ENCODE measurements around the gene CPT1B.
A peak's percentile ranks its signal among the peaks of the same experiment; 100 is the strongest.

CPT1B gene

GRCh38 chr22:50569896-50570535, 8.2 kb downstream of the CPT1B start:
- no peak for DNase-seq (ENCODE audit: low spot score)

GRCh38 chr22:50569041-50569459, 9.2 kb downstream of the CPT1B start:
- no peak for DNase-seq (ENCODE audit: low spot score)

DNA sequence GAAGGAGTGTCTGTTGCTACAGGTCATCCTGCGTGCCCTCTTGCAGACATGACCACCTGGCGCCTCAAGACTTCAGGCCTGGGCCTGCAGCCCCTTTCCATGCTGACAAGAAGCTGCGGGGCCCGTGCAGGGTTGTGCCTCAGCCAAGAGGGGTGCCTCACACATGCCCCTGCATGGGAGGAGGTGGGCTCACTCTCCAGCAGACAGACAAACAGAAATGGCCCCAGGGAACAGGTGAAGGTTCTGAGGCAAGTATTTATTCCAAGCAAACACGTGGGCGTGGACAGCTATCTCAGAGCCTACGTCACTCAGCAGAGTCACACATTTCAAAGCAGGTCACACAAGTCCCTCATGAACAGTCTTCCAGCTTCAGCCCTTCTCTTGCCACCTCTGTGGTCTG, 9.6 kb downstream of the CPT1B start:
- DNase-seq (ENCODE audit: low spot score), result no peak

- DNase-seq (ENCODE audit: low spot score), result no peak
These were observed 10.4 kb downstream of the CPT1B start for GRCh38 chr22:50567721-50568252.

GRCh38 chr22:50564289-50564688, 13.9 kb downstream of the CPT1B start:
- DNase-seq (ENCODE audit: low spot score), result no peak

DNA sequence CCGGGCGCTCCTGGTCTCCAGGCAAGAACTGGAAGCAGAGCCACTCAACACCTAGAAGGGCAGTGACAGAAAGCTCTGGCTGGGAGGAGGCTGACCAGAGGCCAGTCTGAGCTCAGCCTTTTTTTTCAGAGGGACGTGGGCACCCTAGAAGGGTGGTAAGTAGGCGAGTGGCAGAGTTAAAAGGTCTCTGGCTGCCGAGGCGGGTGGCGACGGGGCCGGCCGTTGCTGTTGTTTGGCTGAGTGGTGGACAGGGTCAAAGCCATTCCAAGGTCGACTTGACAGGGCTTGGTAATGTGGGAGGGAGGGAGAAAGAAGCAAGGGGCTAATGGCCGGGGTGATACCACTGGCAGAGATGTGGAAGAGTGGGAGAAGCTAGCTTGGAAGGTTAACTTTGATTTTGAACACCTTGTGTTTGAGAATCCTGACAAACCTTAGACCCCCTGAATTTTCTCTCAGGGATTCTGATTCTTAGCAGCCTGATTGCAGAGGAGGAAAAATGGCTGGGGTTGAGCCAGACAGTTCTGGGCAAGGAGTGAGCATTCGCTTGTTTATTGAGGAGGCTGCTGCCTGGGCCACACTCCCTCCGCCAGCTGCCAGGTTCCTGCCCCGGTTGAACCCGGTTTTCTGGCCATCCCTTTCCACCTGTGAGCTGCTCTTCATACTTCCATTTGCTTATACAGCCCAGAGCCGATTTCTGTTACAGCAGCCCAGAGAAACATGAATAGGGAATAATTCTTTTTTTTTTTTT, 14.6 kb downstream of the CPT1B start:
- DNase-seq (ENCODE audit: low spot score), result no peak

- peak; percentile 97 for DNase-seq (ENCODE audit: low spot score)
These were observed 15.5 kb downstream of the CPT1B start, which contains the start of gene SYCE3 for GRCh38 chr22:50562523-50563412. TSS of gene SYCE3 (minus strand) at chr22:50562919. CDS start at chr22:50556405, 6,514 bp downstream.

DNA sequence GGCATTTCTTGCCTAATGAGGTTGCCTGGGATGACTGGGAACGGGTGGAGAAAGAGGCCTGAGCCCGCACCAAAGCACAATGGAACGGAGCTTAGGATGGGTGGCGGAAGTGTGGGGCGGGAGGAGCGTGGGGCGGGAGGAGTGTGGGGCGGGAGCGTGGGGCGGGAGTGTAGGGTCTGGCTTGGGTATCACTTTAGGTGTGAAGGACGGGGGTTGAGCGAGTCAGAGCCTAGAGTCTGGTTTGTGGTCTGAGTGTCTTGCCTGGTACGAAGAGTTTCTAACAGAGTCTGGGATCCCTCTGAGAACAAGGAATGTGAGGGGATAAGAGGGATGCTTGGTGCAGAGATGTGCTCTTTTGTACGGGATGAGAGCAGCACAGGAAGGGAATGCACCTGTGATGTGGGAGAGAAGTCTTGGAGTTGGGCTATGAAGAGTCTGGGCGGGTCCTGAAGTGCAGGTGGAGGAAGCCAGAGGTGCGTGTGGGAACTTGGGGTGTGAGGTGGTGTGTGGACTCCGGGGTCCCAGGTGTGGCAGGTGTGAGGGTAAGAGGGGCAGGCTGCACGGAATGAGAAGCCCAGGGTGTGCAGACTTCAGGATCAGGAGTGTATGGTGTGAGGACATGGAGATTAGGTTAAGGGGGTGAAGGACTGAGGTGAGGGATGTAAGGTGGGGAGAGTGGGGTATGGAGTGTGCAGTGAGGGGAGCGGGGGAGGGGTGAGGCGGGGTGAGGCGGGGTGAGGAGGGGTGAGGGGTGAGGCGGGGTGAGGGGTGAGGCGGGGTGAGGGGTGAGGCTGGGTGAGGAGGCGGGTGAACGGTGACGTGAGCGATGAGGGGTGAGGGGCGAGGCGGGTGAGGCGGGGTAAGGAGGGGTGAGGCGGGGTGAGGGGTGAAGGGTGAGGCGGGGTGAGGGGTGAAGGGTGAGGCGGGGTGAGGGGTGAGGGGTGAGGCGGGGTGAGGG, 16.5 kb downstream of the CPT1B start:
- no peak for DNase-seq (ENCODE audit: low spot score)

- no peak for DNase-seq (ENCODE audit: low spot score)
These were observed 18.2 kb downstream of the CPT1B start for GRCh38 chr22:50560034-50560433.

DNA sequence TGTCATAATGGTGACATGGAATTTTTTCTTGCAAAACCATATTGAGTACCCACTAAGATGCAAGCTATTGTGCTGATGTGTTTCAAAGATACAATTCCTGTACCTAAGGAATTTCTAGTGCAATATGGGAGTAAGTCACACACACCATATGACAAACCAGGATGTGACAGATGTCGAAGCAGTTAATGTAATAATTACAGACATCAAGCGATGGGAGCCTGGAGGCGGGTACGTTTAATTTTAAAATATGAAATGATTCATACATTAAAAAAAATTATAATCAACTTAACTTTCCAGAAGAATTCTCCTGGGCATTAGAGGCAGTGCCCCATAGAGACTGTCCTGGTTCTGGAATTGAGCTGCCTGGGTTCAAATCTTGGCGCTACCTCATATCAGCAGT, 21.5 kb downstream of the CPT1B start:
- DNase-seq (ENCODE audit: low spot score), result no peak

- no peak for DNase-seq (ENCODE audit: low spot score)
These were observed 24.9 kb downstream of the CPT1B start for GRCh38 chr22:50553310-50553709.

DNA sequence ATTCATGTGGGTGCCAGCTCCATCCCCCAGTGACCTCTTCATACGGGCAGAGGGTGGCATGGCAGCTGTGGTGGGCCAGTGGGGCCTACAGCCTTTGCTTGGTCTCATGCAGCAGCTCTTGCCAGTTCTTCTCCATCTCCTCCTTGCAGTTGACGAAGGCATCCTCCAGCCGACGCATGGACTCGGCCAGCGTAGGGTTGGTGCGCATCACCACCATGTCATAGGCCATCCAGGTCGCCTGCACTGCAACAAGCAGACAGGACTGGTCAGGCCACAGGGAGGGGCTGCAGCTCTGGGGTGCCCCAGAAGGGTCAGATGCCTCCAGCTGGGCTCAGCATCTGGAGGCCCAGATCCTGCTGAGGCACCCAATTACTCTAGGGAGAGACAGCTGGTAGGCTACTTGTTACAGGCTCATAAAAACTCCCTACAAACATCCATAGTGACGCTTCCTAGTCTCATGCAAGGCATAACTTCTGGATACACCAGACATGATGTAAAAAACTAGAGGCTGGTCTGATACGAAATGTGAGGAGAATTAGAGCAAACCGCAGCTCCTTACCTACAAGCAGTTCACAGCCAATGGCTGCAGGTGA, 27.0 kb downstream of the CPT1B start:
- DNase-seq (ENCODE audit: low spot score), result no peak

DNA sequence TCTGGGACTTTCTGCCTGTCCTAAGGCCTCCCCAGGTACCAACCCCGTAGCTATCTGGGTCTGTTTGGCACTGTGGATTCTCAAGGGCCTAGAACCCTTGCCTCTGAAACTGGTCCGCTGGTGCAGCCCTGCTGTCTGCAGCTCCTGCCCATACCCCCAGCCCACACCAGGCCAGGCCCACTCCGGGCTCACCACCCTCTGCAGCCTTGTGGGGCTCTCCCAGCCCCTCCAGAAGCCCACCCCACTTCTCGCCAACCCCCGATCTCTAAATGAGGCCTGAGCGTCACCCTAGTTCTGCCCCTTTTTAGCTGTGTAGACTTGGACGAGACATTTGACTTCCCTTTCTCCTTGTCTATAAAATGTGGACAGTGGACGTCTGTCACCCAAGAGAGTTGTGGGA, 27.8 kb downstream of the CPT1B start:
- DNase-seq (ENCODE audit: low spot score), result no peak

DNA sequence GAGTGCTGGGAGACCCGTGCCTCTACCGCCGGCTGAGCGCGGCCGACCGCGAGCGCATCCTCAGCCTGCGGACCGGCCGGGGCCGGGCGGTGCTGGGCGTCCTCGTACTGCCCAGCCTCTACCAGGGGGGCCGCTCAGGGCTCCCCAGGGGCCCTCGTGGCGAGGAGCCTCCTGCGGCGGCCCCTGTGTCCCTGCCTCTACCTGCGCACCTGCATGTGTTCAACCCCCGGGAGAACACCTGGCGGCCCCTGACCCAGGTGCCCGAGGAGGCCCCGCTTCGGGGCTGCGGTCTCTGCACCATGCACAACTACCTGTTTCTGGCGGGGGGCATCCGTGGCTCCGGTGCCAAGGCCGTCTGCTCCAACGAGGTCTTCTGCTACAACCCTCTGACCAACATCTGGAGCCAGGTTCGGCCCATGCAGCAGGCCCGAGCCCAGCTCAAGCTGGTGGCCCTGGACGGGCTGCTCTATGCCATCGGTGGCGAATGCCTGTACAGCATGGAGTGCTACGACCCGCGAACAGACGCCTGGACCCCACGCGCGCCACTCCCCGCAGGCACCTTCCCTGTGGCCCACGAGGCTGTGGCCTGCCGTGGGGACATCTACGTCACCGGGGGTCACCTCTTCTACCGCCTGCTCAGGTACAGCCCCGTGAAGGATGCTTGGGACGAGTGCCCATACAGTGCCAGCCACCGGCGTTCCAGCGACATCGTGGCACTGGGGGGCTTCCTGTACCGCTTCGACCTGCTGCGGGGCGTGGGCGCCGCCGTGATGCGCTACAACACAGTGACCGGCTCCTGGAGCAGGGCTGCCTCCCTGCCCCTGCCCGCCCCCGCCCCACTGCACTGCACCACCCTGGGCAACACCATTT, 29.1 kb downstream of the CPT1B start:
- no peak for DNase-seq (ENCODE audit: low spot score)

DNA sequence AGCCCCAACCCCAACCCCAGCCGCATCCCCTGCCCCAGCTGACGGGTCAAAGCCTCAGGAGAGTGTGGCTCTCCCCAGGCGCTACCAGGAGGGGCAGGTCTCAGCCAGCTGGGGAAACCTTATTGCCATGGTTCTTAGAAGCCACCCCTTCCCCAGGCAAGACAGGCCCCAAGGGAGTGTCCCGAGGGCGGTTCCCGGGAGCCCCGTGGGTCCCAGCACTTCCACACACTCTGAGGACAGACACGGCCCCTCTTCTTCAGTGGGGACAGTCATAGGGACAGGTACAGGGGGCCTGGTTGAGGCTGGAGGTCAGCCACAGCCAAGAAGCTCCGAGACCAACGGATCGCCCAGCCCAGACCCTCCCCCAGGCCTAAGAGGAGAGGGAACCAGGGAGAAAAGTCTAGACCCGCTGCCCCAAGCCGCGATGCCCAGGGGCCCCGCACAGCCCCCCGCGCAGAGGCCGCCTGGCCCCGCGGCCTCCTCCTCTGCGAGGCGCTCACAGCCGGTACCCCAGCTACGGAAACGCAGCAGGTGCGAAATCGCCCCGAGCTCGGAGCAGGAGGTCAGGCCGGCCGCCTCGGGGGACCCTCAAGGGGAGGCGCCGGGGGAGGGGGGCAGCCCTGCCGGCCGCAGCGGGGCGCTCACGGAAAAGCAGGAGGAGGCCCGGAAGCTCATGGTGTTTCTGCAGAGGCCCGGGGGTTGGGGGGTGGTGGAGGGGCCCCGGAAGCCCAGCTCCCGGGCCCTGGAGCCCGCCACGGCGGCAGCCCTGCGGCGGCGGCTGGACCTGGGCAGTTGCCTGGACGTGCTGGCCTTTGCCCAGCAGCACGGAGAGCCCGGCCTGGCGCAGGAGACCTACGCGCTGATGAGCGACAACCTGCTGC, 29.9 kb downstream of the CPT1B start:
- peak; percentile 57 for DNase-seq (ENCODE audit: low spot score)

GRCh38 chr22:50547263-50547985, 30.8 kb downstream of the CPT1B start:
- DNase-seq (ENCODE audit: low spot score), result no peak

DNA sequence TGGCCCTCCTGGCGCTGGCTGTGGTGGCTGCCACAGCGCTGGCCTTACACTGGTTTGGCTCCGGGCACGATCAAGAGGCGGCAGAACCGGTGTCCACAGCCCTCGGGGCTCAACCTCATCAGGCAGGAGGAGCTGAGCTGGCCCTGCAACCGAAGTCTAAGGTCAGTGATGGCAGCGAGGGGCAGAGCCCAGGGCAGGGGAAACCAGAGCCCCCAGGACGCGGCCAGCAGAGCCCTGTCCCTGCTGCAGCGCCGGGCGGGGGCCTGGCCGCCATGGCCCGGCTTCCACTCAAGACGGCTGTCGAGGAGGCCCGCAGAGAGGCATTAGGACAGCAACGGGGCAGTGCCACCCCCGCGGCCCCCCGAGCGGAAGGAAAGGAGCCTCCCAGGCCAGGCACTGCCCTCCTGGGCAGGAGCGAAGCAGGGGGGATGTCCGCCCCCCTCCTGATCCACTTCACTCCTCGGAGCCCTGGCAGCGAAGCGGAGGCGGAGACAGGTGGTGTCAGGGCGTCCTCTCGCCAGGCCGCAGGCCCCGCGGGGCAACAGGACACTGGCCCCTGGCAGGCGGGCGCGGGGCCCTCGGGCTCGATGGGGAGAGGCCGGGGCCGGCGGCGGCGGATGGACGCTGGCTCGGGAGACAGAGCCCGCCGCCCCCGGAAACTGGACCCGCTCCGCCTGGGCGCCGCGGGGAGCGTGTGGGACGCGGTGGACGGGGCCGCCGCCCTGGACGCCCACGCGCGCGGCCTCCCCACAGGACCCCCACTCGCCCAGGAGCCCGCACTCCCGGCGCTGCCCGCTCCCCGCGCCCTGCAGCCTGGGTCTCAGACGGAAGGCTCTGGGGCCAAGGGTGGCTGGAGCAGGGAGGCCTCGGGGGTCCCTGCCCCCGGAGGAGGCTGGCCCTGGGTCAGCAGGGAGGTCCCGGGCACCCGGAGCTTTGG, 31.6 kb downstream of the CPT1B start:
- DNase-seq (ENCODE audit: low spot score), result no peak
